A549 treated with RU486 at 1 μM for 4 hours (cell line): ENCODE data around the gene FJX1. TPM values are rescaled to one million over a fixed set of nuclear protein-coding genes. Genes with fewer than 3 reads are reported as not detected.

Experiments
- total RNA-seq: library from RNA; stranded (reverse); fragments of 200-300 nt; extraction: Qiagen RNA extraction; gene quantifications from 5 replicates; pipeline ENCODE4 v1.2.3, GENCODE V29; 2022; ENCODE audit warnings: low read depth

Gene FJX1
- total RNA-seq = 31.1 to 46.8 TPM (median 41.9 TPM) in 5 replicates

GRCh38 chr11:35617687-35618496, at the start of gene FJX1:
TSS of gene FJX1 (plus strand) at chr11:35618460. CDS start at chr11:35618637, 177 bp downstream.

GRCh38 chr11:35662649-35663407, 44.6 kb downstream of the FJX1 start, which contains the start of gene TRIM44:
TSS of gene TRIM44 (plus strand) at chr11:35662775. CDS start at chr11:35663112, 337 bp downstream.

Other genes starting within 250 kb of the FJX1 start
- gene SLC1A2, start 198.9 kb upstream of the FJX1 start, total RNA-seq = 0.05 to 0.35 TPM (median 0.10 TPM) in 4 of 5 replicates, not detected in the other
- gene PAMR1, start 92.8 kb upstream of the FJX1 start, total RNA-seq = 0.06 TPM in 1 of 5 replicates, not detected in the others
- gene TRIM44, start 44.3 kb downstream of the FJX1 start, total RNA-seq = 17.2 to 26.8 TPM (median 25.7 TPM) in 5 replicates